Mesenchymal stem cell (in vitro differentiated cells and primary cell): ENCODE data around the gene DCUN1D3.

Experiments
- DNase-seq: peaks from one replicate; pipeline ENCODE4 v3.0.0-alpha.2; 2013
- H2AFZ ChIP-seq: one replicate; pipeline ENCODE4 v1.6.1; 2013; ENCODE audit warnings: low read depth, mild to moderate bottlenecking, control low read depth, inconsistent platforms, low read length, moderate library complexity
- H2AK5ac ChIP-seq: 2 replicates; pipeline ENCODE4 v1.6.1; 2013; ENCODE audit warnings: low read length, moderate library complexity, mild to moderate bottlenecking, inconsistent platforms; ENCODE audit not compliant: severe bottlenecking
- H2BK120ac ChIP-seq: one replicate; pipeline ENCODE4 v1.6.1; 2013; ENCODE audit warnings: low read depth, mild to moderate bottlenecking, inconsistent platforms, low read length, moderate library complexity
- H2BK12ac ChIP-seq, 2 experiments: one replicate each; pipeline ENCODE4 v1.6.1; 2013; ENCODE audit warnings: inconsistent platforms in 2 of 2, low read length in 2 of 2, mild to moderate bottlenecking in 2 of 2, moderate library complexity in 2 of 2, control low read depth in 1 of 2
- H2BK15ac ChIP-seq: one replicate; pipeline ENCODE4 v1.6.1; 2013; ENCODE audit warnings: mild to moderate bottlenecking, low read depth, inconsistent platforms; ENCODE audit not compliant: poor library complexity, severe bottlenecking
- H2BK5ac ChIP-seq: 2 replicates; pipeline ENCODE4 v1.6.1; 2013; ENCODE audit warnings: low read depth, mild to moderate bottlenecking, low read length, control low read depth, inconsistent platforms; ENCODE audit not compliant: poor library complexity, severe bottlenecking
- H3K14ac ChIP-seq, 2 experiments: one replicate each; pipeline ENCODE4 v1.6.1; 2013; ENCODE audit warnings: inconsistent platforms in 2 of 2, low read length in 2 of 2, control low read depth in 1 of 2, mild to moderate bottlenecking in 1 of 2, moderate library complexity in 1 of 2
- H3K18ac ChIP-seq, 2 experiments: one replicate each; pipeline ENCODE4 v1.6.1; 2013; ENCODE audit warnings: inconsistent platforms in 2 of 2, low read length in 2 of 2, control low read depth in 1 of 2, low read depth in 1 of 2, mild to moderate bottlenecking in 1 of 2
- H3K23ac ChIP-seq, 2 experiments: one replicate each; pipeline ENCODE4 v1.6.1; 2013; ENCODE audit warnings: inconsistent platforms in 2 of 2, low read length in 2 of 2, mild to moderate bottlenecking in 2 of 2, moderate library complexity in 2 of 2, control low read depth in 1 of 2
- H3K27ac ChIP-seq: 2 replicates; pipeline ENCODE4 v1.5.1; 2013; ENCODE audit warnings: mild to moderate bottlenecking, moderate library complexity, low read length, control low read depth, inconsistent platforms; ENCODE audit not compliant: poor library complexity, severe bottlenecking
- H3K27me3 ChIP-seq, 2 experiments: 2 replicates each; pipeline versions ENCODE4 v1.6.1 to v1.7.0; 2013; ENCODE audit warnings: low read length in 2 of 2, mild to moderate bottlenecking in 2 of 2, moderate library complexity in 2 of 2, control low read depth in 1 of 2, inconsistent platforms in 1 of 2; ENCODE audit not compliant: control insufficient read depth in 1 of 2, insufficient read depth in 1 of 2
- H3K36me3 ChIP-seq, 2 experiments: 2 replicates each; pipeline versions ENCODE4 v1.6.1 to v1.7.0; 2013; ENCODE audit warnings: low read length in 2 of 2, control low read depth in 1 of 2, inconsistent platforms in 1 of 2, low read depth in 1 of 2, mild to moderate bottlenecking in 1 of 2; ENCODE audit not compliant: insufficient read depth in 2 of 2, control insufficient read depth in 1 of 2
- H3K4ac ChIP-seq, 2 experiments: one replicate each; pipeline ENCODE4 v1.6.1; 2013; ENCODE audit warnings: inconsistent platforms in 2 of 2, low read length in 2 of 2, mild to moderate bottlenecking in 2 of 2, moderate library complexity in 2 of 2, control low read depth in 1 of 2, low read depth in 1 of 2
- H3K4me1 ChIP-seq: 2 replicates; pipeline ENCODE4 v1.6.1; 2013; ENCODE audit warnings: low read depth, low read length, control low read depth; ENCODE audit not compliant: control insufficient read depth, insufficient read depth
- H3K4me2 ChIP-seq: 2 replicates; pipeline ENCODE4 v1.6.1; 2013; ENCODE audit warnings: low read length, mild to moderate bottlenecking, inconsistent platforms; ENCODE audit not compliant: poor library complexity, severe bottlenecking
- H3K4me3 ChIP-seq, 2 experiments: 2 replicates each; pipeline versions ENCODE4 v1.5.1 to v1.7.0; 2013; ENCODE audit warnings: low read length in 2 of 2, mild to moderate bottlenecking in 2 of 2, control low read depth in 1 of 2, low read depth in 1 of 2; ENCODE audit not compliant: insufficient read depth in 1 of 2
- H3K79me1 ChIP-seq: replicated peaks from 2 replicates; pipeline ENCODE4 v1.6.1; 2013; ENCODE audit warnings: mild to moderate bottlenecking, control low read depth, low read length, inconsistent platforms; ENCODE audit not compliant: poor library complexity, severe bottlenecking
- H3K9ac ChIP-seq: 2 replicates; pipeline ENCODE4 v1.7.0; 2013; ENCODE audit warnings: mild to moderate bottlenecking, low read length, moderate library complexity
- H3K9me3 ChIP-seq: 2 replicates; pipeline ENCODE4 v1.7.0; 2013; ENCODE audit warnings: mild to moderate bottlenecking, low read length; ENCODE audit not compliant: control insufficient read depth
- H4K8ac ChIP-seq: one replicate; pipeline ENCODE4 v1.6.1; 2013; ENCODE audit warnings: inconsistent platforms, mild to moderate bottlenecking, low read length, moderate library complexity
- H4K91ac ChIP-seq: one replicate; pipeline ENCODE4 v1.6.1; 2013; ENCODE audit warnings: mild to moderate bottlenecking, low read length, inconsistent platforms
- WGBS: methylation state at CpG from one replicate; pipeline ENCODE4 v1.1.7; 2013; ENCODE audit warnings: mixed read lengths; 5-methylcytosine and 5-hydroxymethylcytosine counted together

DCUN1D3 gene

DNA sequence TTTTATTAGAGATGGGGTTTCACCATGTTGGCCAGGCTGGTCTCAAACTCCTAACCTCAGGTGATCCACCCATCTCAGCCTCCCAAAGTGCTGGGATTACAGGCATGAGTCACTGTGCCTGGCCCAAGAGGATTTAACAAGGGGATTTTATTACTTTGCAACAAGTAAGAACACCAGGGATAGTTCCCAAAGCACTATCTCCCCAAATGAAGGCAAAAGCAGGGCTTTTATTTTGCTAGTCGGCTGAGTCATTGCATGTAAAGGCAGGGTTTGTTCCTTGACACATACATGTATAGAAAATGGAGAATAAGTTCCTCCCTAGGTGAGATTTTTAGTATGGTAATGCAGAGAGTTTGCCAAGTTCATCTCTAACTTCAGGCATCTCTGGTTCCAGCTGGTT is 69.8 kb downstream of the DCUN1D3 start:
- Histone ChIP-seq H3K4ac (no peak overlapping the region), H3K9ac (no peak overlapping the region), H3K9me3 (no peaks in the 10 kb centered on the region), H2BK15ac (no peak overlapping the region), H4K91ac (no peak overlapping the region), H3K27me3 (no peaks in the 10 kb centered on the region), H4K8ac (no peak overlapping the region), H2AK5ac (no peak overlapping the region), H3K4me3 (no peak overlapping the region), H3K79me1 (no peaks in the 10 kb centered on the region), H3K18ac (no peak overlapping the region), H2AFZ (no peak overlapping the region), H3K4me1 (no peaks in the 10 kb centered on the region), H2BK120ac (no peak overlapping the region), H3K4me2 (no peak overlapping the region), H3K23ac (no peak overlapping the region), H2BK12ac (no peak overlapping the region), H3K14ac (no peak overlapping the region), H3K27ac (no peak overlapping the region), H3K36me3 (peaks cover 0 to 40% of the 10 kb centered on the region in 2 experiments), H2BK5ac (no peak overlapping the region)
- WGBS = 95% methylated on average over 1 of the region's 1 CpG
- DNase-seq = no peak

DNA sequence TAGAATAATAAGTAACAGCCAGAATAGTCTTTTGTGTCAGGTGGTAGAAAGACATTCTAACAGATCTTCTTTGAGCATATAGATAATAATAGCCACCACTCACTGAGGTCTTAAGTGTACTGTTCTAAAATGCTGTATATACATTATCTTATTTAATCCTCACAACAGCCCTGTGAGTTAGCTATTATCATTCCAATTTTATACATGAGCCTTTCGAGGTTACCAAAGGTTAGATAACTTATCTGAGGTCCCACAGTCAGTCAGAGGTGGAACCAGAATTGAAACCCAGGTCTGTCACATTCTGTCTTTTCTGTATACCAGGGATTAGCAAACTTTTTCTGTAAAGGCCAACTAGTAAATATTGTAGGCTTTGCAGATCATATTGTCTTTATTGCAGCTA is 70.6 kb downstream of the DCUN1D3 start:
- H2BK5ac ChIP-seq = no peak overlapping the region
- no peak overlapping the region for H3K9ac ChIP-seq
- no peak overlapping the region for H3K18ac ChIP-seq
- no peak overlapping the region for H2BK15ac ChIP-seq
- no peak overlapping the region for H2BK12ac ChIP-seq
- H3K23ac ChIP-seq = no peak overlapping the region
- H3K36me3 ChIP-seq = peaks cover 0 to 40% of the 10 kb centered on the region in 2 experiments
- no peak overlapping the region for H3K4ac ChIP-seq
- H3K4me1 ChIP-seq = no peaks in the 10 kb centered on the region
- no peak overlapping the region for H2AK5ac ChIP-seq
- no peak overlapping the region for H4K8ac ChIP-seq
- no peak overlapping the region for H3K4me3 ChIP-seq
- no peaks in the 10 kb centered on the region for H3K27me3 ChIP-seq
- no peak overlapping the region for H3K4me2 ChIP-seq
- DNase-seq = no peak
- H3K9me3 ChIP-seq = no peaks in the 10 kb centered on the region
- no peak overlapping the region for H2BK120ac ChIP-seq
- WGBS = 100% methylated on average over 1 of the region's 1 CpG
- no peak overlapping the region for H3K14ac ChIP-seq
- H2AFZ ChIP-seq = no peak overlapping the region
- no peaks in the 10 kb centered on the region for H3K79me1 ChIP-seq
- H4K91ac ChIP-seq = no peak overlapping the region
- H3K27ac ChIP-seq = no peak overlapping the region

DNA sequence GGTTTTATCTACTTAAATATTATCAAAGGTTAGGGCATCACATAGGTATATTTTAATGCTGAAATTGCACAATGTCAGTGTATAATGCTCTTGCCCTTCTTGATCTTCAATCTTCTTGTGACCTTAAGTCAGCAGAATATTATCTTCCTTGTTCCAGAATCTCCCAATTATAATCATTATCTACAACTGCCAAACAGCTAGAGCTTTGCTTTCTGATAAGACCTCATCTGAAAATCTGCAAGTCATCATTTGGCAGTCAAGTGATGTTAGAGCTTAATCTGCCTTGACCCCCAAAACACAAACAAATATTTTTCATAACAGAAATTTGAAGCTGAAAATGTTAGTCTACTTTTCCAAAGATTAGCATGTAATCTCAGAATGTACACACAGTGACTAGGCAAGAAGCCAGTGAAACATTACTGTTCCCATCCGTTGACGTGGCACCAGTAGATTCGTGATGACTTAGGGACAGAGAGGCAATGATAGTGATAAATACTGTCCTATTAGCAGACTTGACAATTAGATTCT is 74.1 kb downstream of the DCUN1D3 start:
- no peak overlapping the region for H3K9ac ChIP-seq
- no peak overlapping the region for H2BK5ac ChIP-seq
- 97% methylated on average over 3 of the region's 3 CpGs for WGBS

DNA sequence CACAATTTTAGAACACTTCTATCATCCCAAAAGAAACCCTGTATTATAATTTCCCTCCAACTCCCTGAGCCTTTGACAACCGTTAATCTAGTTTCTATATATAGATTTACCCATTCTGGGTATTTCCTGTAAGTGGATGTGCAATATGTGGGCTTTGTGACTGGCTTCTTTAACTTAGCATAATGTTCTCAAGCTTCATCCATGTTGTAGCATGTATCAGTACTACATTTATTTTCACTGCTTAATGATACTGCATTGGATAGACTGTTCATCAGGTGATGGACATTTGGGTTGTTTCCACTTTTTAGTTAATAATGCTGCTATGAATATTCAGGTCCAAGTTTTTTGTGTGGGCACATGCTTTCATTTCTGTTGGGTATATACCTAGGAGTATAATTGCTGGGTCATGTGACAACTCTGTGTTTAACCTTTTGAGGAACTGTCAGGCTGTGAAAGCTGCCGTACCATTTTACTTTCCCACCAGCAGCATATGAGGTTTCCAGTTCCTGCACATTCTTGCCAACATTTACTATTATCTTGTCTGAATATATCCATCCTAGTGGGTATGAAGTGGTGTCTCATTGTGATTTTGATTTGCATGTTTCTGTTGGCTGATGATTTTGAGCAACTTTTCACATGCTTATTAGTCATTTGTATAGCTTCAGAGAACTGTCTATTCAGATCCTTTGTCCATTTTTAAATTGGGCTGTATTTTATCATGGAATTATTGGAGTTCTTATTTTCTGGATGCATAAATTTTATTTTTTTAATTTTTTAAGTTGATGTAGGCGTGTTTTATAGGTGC is 77.4 kb downstream of the DCUN1D3 start:
- H3K4me1 ChIP-seq = no peaks in the 10 kb centered on the region
- no peak overlapping the region for H3K27ac ChIP-seq
- H2AK5ac ChIP-seq = no peak overlapping the region
- no peaks in the 10 kb centered on the region for H3K79me1 ChIP-seq
- no peak overlapping the region for H2BK15ac ChIP-seq
- no CpG with 5 or more reads among the region's 3 CpGs for WGBS
- no peak overlapping the region for H2BK120ac ChIP-seq
- peaks cover 0 to 58% of the 10 kb centered on the region in 2 experiments for H3K36me3 ChIP-seq
- H4K8ac ChIP-seq = no peak overlapping the region
- no peak overlapping the region for H3K23ac ChIP-seq
- no peak overlapping the region for H3K4ac ChIP-seq
- no peak overlapping the region for H3K18ac ChIP-seq
- no peak overlapping the region for H3K4me3 ChIP-seq
- DNase-seq = no peak
- no peak overlapping the region for H2BK12ac ChIP-seq
- no peak overlapping the region for H3K14ac ChIP-seq
- H4K91ac ChIP-seq = no peak overlapping the region
- no peaks in the 10 kb centered on the region for H3K9me3 ChIP-seq
- no peak overlapping the region for H3K9ac ChIP-seq
- no peak overlapping the region for H2AFZ ChIP-seq
- no peak overlapping the region for H2BK5ac ChIP-seq
- no peaks in the 10 kb centered on the region for H3K27me3 ChIP-seq
- no peak overlapping the region for H3K4me2 ChIP-seq

More for the DNA sequence above, 74.1 kb downstream of the DCUN1D3 start:
- H3K9me3 ChIP-seq = no peaks in the 10 kb centered on the region
- DNase-seq = no peak
- H3K27ac ChIP-seq = no peak overlapping the region
- no peaks in the 10 kb centered on the region for H3K4me1 ChIP-seq
- H3K14ac ChIP-seq = no peak overlapping the region
- H3K36me3 ChIP-seq = peaks cover 0 to 50% of the 10 kb centered on the region in 2 experiments
- no peak overlapping the region for H3K4me3 ChIP-seq
- H2BK12ac ChIP-seq = no peak overlapping the region
- no peak overlapping the region for H2BK15ac ChIP-seq
- H3K79me1 ChIP-seq = no peaks in the 10 kb centered on the region
- no peak overlapping the region for H2BK120ac ChIP-seq
- no peak overlapping the region for H3K4ac ChIP-seq
- H3K27me3 ChIP-seq = no peaks in the 10 kb centered on the region
- H3K23ac ChIP-seq = no peak overlapping the region
- no peak overlapping the region for H2AFZ ChIP-seq
- no peak overlapping the region for H3K4me2 ChIP-seq
- no peak overlapping the region for H4K8ac ChIP-seq
- no peak overlapping the region for H4K91ac ChIP-seq
- no peak overlapping the region for H3K18ac ChIP-seq
- H2AK5ac ChIP-seq = no peak overlapping the region
